ENCODE data around the gene PREX1. TPM values are rescaled to one million over a fixed set of nuclear protein-coding genes. Genes with fewer than 3 reads are reported as not detected.

PREX1 gene
- total and polyA plus RNA-seq, 8 donors: 5.2 to 25.2 (median 16.6) TPM

DNA sequence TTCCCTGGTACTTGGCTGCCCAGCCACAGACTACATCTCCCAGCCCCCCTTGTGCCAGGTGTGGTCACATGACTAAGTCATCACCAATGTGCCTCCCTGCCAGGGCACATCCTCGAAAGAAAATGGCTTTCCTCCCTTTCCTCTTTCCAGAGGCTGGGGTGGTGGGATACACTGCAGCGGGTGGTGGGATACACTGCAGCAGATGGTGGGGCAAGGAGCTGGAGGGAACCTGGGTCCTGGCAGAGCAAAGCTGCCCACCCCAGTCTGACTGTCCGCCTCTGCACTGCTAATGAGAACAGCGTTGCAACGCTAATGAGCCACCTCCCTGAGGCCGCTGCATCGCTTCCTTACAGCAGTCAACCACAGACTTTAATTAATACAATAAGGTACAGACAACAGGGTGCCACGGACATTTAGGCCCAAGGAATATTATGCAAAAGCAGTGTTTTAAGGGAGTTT is 125.3 kb downstream of the PREX1 start:
- TF ChIP-seq, protein P1, sequence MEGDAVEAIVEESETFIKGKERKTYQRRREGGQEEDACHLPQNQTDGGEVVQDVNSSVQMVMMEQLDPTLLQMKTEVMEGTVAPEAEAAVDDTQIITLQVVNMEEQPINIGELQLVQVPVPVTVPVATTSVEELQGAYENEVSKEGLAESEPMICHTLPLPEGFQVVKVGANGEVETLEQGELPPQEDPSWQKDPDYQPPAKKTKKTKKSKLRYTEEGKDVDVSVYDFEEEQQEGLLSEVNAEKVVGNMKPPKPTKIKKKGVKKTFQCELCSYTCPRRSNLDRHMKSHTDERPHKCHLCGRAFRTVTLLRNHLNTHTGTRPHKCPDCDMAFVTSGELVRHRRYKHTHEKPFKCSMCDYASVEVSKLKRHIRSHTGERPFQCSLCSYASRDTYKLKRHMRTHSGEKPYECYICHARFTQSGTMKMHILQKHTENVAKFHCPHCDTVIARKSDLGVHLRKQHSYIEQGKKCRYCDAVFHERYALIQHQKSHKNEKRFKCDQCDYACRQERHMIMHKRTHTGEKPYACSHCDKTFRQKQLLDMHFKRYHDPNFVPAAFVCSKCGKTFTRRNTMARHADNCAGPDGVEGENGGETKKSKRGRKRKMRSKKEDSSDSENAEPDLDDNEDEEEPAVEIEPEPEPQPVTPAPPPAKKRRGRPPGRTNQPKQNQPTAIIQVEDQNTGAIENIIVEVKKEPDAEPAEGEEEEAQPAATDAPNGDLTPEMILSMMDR (IDR thresholded peaks at IDR 0.05): no peak
- TF ChIP-seq POLR2A (IDR thresholded peaks at IDR 0.05) (no peak), POLR2AphosphoS5 (IDR thresholded peaks at IDR 0.05) (no peak), EP300 (IDR thresholded peaks at IDR 0.05) (no peak)
- no peak for DNase-seq
- no peaks in the 10 kb centered on the region for H3K9me3 ChIP-seq
- peaks cover 0 to 54% (median 13%) of the 10 kb centered on the region in 4 donors for H3K36me3 ChIP-seq
- 81 to 93% (median 91%) methylated on average over 8 of the region's 8 CpGs for WGBS, 5 donors
- H3K27ac ChIP-seq: no peak overlapping the region
- H3K4me1 ChIP-seq: peaks cover 17 to 63% (median 35%) of the 10 kb centered on the region in 4 donors
- intact Hi-C loops (cut with DNase I; ENCODE audit: low total_unique reads): no loop called here
- H3K4me3 ChIP-seq: no peak overlapping the region
- no peaks in the 10 kb centered on the region for H3K27me3 ChIP-seq

GRCh38 chr20:48701702-48702101 is 126.1 kb downstream of the PREX1 start:
- peaks cover 0 to 47% (median 12%) of the 10 kb centered on the region in 4 donors for H3K36me3 ChIP-seq
- H3K27me3 ChIP-seq: no peaks in the 10 kb centered on the region
- DNase-seq: no peak
- H3K27ac ChIP-seq: no peak overlapping the region
- 90 to 98% (median 95%) methylated on average over 7 of the region's 7 CpGs for WGBS, 5 donors
- intact Hi-C loops (cut with DNase I; ENCODE audit: low total_unique reads): no loop called here
- TF ChIP-seq POLR2A (IDR thresholded peaks at IDR 0.05) (no peak), POLR2AphosphoS5 (IDR thresholded peaks at IDR 0.05) (no peak), EP300 (IDR thresholded peaks at IDR 0.05) (no peak)
- TF ChIP-seq, protein P1 (IDR thresholded peaks at IDR 0.05): no peak
- no peak overlapping the region for H3K4me3 ChIP-seq
- H3K4me1 ChIP-seq: peaks cover 20 to 56% (median 34%) of the 10 kb centered on the region in 4 donors
- no peaks in the 10 kb centered on the region for H3K9me3 ChIP-seq

DNA sequence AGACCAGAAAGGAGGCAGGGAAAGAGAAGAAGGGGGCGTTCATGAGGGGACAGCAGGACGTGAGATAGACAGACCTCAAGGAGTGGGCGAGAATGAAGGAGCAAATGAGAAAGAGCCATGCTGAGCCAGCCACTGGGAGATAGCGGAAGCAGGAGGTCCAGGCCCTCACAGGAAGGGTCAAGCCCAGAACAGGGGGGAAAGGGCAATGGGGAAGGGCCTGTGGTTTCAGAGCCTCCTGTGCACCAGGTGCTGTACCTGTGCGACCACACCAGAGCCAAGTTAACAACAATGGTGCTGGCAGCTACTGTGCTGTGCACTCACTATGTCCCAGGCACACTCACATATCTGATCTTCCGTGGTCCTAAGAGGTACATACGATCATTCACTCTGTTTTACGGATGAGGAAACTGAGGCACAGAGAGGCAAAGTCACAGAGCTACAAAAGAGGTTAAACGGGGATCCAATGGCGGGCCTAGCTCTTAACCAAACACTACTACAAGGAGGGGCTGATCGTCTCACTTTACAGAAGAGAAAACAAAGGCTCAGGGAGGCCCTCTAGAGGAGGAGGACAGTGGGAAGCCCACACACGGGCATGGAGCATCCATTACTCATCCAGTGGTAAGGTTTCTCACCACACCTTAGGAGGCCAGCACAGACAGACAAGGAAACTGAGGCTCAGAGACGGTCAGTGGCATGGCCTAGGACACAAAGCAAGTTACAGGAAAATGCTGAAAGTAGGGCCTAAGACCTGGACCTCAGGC is 129.1 kb downstream of the PREX1 start:
- Histone ChIP-seq H3K36me3 (peaks cover 0 to 44% (median 14%) of the 10 kb centered on the region in 4 donors), H3K27ac (peak overlapping the region; percentile 21 to 74 (median 64)), H3K9me3 (no peaks in the 10 kb centered on the region), H3K27me3 (no peaks in the 10 kb centered on the region), H3K4me1 (peaks cover 16 to 35% (median 23%) of the 10 kb centered on the region in 4 donors), H3K4me3 (no peak overlapping the region)
- 74 to 85% (median 82%) methylated on average over 13 of the region's 13 CpGs for WGBS, 5 donors
- no peak for DNase-seq
- intact Hi-C loops (cut with DNase I; ENCODE audit: low total_unique reads): no loop called here
- TF ChIP-seq, protein P1 (IDR thresholded peaks at IDR 0.05): no peak
- TF ChIP-seq POLR2AphosphoS5 (IDR thresholded peaks at IDR 0.05) (no peak), EP300 (IDR thresholded peaks at IDR 0.05) (no peak), POLR2A (IDR thresholded peaks at IDR 0.05) (no peak)

- H3K4me3 ChIP-seq: no peak overlapping the region
- peak overlapping the region; percentile 21 to 74 (median 64) for H3K27ac ChIP-seq
Observed at GRCh38 chr20:48697845-48698491, 129.8 kb downstream of the PREX1 start.

More at GRCh38 chr20:48697845-48698491, 129.8 kb downstream of the PREX1 start:
- intact Hi-C loops (cut with DNase I; ENCODE audit: low total_unique reads): no loop called here
- TF ChIP-seq POLR2A (IDR thresholded peaks at IDR 0.05): no peak
- peak in 1 of 3 donors; percentile 25 for TF ChIP-seq POLR2AphosphoS5 (IDR thresholded peaks at IDR 0.05)
- Histone ChIP-seq H3K27me3 (no peaks in the 10 kb centered on the region), H3K9me3 (no peaks in the 10 kb centered on the region), H3K4me1 (peaks cover 16 to 28% (median 19%) of the 10 kb centered on the region in 4 donors), H3K36me3 (peaks cover 0 to 41% (median 14%) of the 10 kb centered on the region in 4 donors)
- peak; percentile 86 to 91 for DNase-seq
- 26 to 55% (median 31%) methylated on average over 5 to 8 of the region's 8 CpGs for WGBS, 5 donors
